ENCODE measurements around the gene DIDO1. TPM values are rescaled to one million over a fixed set of nuclear protein-coding genes. Genes with fewer than 3 reads are reported as not detected.
A peak's percentile ranks its signal among the peaks of the same experiment; 100 is the strongest.

The DIDO1 gene
- total RNA-seq, 3 donors from 2014 or later = 44.9 to 49.9 (median 47.4) TPM

DNA sequence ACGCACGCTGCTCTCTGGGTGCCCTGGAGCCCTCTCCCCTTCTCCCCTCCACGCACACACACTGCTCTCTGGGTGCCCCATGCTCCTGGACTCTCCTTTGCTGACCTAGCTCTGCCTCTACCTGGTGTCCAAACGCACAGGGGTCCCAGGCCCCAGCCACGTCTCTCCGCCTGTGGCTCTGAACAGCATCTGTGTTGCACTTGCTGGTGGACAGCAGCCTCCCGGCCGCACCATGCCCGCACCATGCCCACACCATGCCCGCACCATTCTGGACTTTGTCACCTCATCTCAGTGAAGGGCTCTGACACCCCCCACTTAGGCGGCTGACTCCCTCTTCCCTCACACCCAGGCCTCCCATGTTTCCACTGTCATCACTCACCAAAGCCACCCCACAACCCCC lies 86.5 kb downstream of the DIDO1 start:
- H3K27me3 Mint-ChIP-seq (ENCODE audit: low read depth) = peaks cover 2% of the 10 kb centered on the region
- ATAC-seq (no peak), DNase-seq (no peak)
- no peak overlapping the region for H3K4me3 Mint-ChIP-seq
- H3K4me1 Mint-ChIP-seq (ENCODE audit: low read depth) = no peaks in the 10 kb centered on the region
- H3K36me3 Mint-ChIP-seq (ENCODE audit: insufficient read depth) = no peaks in the 10 kb centered on the region
- H3K9me3 Mint-ChIP-seq = no peaks in the 10 kb centered on the region

DNA sequence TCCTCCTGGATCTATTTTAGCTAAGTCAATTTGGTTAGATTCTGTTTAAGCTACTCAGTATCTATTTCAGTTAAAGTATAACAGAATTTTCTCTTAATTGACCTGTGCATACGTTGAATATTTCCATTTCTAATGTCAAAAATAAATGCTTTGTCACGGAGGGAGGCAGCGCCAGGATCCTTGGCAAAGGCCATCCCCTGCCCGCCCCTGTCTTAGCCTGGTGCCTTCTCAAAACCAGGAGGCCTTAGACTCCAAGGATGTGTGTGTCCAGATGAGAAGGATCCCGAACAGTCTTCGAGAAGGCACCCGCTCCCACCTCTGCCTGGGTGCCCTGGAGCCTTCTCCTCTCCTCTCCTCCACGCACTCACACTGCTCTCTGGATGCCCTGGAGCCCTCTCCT lies 87.0 kb downstream of the DIDO1 start:
- no peaks in the 10 kb centered on the region for H3K36me3 Mint-ChIP-seq (ENCODE audit: insufficient read depth)
- DNase-seq (no peak), ATAC-seq (no peak)
- no peaks in the 10 kb centered on the region for H3K4me1 Mint-ChIP-seq (ENCODE audit: low read depth)
- no peak overlapping the region for H3K4me3 Mint-ChIP-seq
- H3K9me3 Mint-ChIP-seq = no peaks in the 10 kb centered on the region
- peaks cover 2% of the 10 kb centered on the region for H3K27me3 Mint-ChIP-seq (ENCODE audit: low read depth)

DNA sequence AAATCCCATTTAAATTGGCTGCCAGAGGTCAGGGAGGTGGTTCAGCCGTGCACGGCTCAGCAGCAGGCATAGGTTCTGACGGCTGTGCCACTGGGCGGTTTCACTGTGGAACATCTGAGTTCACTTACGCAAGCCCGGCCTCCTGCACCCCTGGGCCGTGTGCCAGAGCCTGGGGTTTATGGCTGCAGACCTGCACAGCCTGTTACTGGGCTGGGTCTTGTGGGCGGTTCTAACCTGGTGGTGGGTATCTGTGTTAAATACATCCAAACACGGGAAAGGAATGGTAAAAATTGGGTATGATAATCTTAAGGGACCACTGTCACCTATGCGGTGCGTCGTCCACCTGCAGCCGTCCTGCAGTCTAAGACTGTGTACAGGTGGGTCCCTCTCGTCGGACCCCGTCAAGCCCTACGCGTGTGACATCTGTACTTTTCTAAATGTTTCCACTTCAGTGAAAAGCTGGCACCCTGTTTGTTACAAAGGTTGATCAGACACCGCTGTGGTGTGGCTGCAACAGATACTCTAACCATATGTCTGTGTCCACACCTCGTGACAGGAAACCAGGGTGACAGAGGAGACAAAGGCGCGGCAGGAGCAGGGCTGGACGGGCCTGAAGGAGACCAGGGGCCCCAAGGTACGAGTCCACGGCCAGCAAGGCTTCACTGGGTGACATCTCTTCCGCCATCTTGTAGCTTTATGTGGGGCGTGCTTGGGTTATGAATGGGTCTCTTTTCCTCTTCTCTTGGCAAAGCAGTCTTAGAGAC lies 88.0 kb downstream of the DIDO1 start:
- DNase-seq (no peak), ATAC-seq (no peak)
- Mint-ChIP-seq H3K4me1 (ENCODE audit: low read depth) (no peaks in the 10 kb centered on the region), H3K4me3 (no peak overlapping the region), H3K27me3 (ENCODE audit: low read depth) (peaks cover 2% of the 10 kb centered on the region), H3K9me3 (no peaks in the 10 kb centered on the region), H3K36me3 (ENCODE audit: insufficient read depth) (no peaks in the 10 kb centered on the region)

DNA sequence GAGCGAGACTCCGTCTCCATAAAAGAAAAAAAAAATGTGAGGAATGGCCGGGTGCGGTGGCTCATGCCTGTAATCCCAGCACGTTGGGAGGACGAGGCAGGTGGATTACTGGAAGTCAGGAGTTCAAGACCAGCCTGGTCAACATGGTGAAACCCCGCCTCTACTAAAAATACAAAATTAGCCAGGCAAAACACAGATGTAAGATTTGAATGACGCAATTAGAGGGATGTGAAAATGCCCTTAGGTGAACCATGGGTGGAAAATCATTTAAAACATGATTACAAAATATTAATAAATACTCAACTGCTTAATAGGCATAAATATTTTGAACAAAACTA lies 88.5 kb downstream of the DIDO1 start:
- H3K27me3 Mint-ChIP-seq (ENCODE audit: low read depth) = peaks cover 2% of the 10 kb centered on the region
- no peak overlapping the region for H3K4me3 Mint-ChIP-seq
- ATAC-seq (no peak), DNase-seq (no peak)
- H3K9me3 Mint-ChIP-seq = no peaks in the 10 kb centered on the region
- no peaks in the 10 kb centered on the region for H3K36me3 Mint-ChIP-seq (ENCODE audit: insufficient read depth)
- H3K4me1 Mint-ChIP-seq (ENCODE audit: low read depth) = peaks cover 2% of the 10 kb centered on the region

DNA sequence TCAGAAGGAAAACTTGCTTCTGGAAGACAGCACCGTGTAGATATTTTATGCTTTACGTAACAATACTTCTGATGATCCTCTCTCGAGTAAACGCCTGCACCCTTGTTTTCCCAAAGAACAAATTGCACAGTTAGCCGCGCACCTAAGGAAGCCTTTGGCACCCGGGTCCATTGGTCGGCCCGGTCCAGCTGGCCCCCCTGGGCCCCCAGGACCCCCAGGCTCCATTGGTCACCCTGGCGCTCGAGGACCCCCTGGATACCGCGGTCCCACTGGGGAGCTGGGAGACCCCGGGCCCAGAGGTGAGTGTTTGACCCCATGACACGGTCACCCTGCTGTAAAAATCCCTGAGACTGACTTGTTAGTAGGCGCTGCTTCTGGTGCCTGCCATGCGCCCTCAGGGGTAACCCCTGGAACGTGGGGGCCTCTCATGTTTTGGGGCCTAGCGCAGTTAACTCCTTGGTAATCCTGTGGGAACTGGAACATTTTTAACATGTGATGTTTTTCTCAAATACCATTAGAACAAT lies 89.3 kb downstream of the DIDO1 start:
- Mint-ChIP-seq H3K36me3 (ENCODE audit: insufficient read depth) (no peaks in the 10 kb centered on the region), H3K9me3 (no peaks in the 10 kb centered on the region), H3K4me1 (ENCODE audit: low read depth) (peaks cover 7% of the 10 kb centered on the region), H3K4me3 (no peak overlapping the region), H3K27me3 (ENCODE audit: low read depth) (peaks cover 2% of the 10 kb centered on the region)
- DNase-seq (no peak), ATAC-seq (no peak)

- H3K9me3 Mint-ChIP-seq = no peaks in the 10 kb centered on the region
- H3K27me3 Mint-ChIP-seq (ENCODE audit: low read depth) = peaks cover 2% of the 10 kb centered on the region
- ATAC-seq = no peak
- peaks cover 10% of the 10 kb centered on the region for H3K4me1 Mint-ChIP-seq (ENCODE audit: low read depth)
- H3K36me3 Mint-ChIP-seq (ENCODE audit: insufficient read depth) = no peaks in the 10 kb centered on the region
- DNase-seq = no peak
- H3K4me3 Mint-ChIP-seq = no peak overlapping the region
These were observed 90.1 kb downstream of the DIDO1 start for GRCh38 chr20:62835931-62836861.

DNA sequence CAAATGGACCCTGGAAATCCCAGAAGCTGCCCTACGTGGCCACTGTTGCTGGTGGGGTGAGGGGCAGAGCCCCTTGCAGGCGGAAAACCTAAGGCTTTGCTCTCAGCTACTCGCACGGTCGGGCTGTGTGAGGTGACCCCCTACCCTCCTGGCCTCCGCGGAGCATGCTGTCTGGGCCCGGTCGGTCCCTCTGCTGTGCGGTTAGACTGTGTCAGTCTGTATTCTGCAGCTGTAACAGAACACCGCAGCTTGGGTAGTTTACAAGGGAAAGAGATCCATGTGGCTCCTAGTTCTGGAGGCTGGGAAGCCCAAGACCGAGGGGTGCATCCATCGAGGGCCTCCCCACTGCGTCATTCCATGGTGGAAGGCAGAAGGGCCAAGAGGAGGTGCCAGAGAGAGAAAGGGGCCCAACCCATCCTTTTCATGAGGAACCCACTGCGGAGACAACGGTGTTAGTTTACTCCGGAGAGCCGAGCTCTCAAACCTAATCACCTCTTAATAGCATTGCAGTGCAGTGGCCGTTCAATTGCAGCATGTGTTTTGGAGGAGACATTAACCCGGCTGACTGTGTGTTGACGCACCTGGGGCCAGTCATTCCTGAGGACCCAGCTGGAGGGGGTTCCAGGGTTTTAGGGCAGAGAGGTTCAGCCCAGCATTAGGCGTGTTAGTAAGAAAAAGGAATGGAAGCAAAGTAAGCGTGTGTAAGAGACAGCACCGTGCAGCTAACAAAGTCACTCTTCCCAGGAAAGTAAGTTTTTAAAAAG lies 91.2 kb downstream of the DIDO1 start:
- H3K4me3 Mint-ChIP-seq = no peak overlapping the region
- no peak for ATAC-seq

GRCh38 chr20:62832951-62833391 lies 93.3 kb downstream of the DIDO1 start:
- H3K4me1 Mint-ChIP-seq (ENCODE audit: low read depth) = peaks cover 10% of the 10 kb centered on the region
- DNase-seq = no peak
- no peak for ATAC-seq
- H3K4me3 Mint-ChIP-seq = no peak overlapping the region
- no peaks in the 10 kb centered on the region for H3K9me3 Mint-ChIP-seq
- peaks cover 2% of the 10 kb centered on the region for H3K27me3 Mint-ChIP-seq (ENCODE audit: low read depth)
- H3K36me3 Mint-ChIP-seq (ENCODE audit: insufficient read depth) = no peaks in the 10 kb centered on the region

More for the DNA sequence above, 91.2 kb downstream of the DIDO1 start:
- Mint-ChIP-seq H3K9me3 (no peaks in the 10 kb centered on the region), H3K4me1 (ENCODE audit: low read depth) (peaks cover 10% of the 10 kb centered on the region), H3K27me3 (ENCODE audit: low read depth) (peaks cover 2% of the 10 kb centered on the region), H3K36me3 (ENCODE audit: insufficient read depth) (no peaks in the 10 kb centered on the region)
- DNase-seq = no peak

DNA sequence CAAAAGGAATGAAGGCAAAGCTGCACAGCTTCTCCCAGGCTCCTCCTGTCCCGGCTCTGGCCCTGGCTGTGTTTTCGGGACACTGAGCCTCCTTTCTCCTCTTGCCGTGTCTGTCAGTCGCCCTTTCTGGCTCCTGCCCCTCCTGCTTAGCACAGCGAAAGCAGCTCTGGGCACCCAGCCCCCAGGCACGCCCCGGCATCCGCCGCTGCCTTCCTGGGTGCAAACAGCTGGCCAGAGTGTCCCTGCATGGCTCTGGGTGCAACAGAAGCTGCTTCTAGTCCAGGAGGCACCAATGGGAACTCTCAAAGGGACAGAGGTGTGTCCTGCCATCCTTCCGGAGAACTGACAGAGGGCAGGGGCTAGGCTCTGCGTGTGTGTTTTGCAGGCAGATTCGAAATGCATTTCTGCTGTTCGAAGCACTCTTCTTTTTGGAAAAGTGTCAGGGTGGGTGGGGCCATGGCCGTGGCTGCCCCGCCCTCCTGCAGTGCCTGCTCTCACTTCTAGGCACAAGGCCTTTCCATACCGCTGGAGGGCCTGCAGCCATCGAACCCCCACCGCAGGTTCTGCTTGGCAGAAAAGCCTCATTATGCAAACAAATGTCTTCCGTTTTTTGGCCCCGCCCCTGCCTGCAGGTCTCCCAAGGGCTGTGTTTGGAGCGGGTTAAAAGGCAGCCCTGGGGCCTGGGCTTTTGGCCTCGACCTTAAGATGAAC lies 93.9 kb downstream of the DIDO1 start:
- peaks cover 2% of the 10 kb centered on the region for H3K27me3 Mint-ChIP-seq (ENCODE audit: low read depth)
- H3K4me3 Mint-ChIP-seq = no peak overlapping the region
- no peaks in the 10 kb centered on the region for H3K36me3 Mint-ChIP-seq (ENCODE audit: insufficient read depth)
- H3K9me3 Mint-ChIP-seq = no peaks in the 10 kb centered on the region
- H3K4me1 Mint-ChIP-seq (ENCODE audit: low read depth) = peaks cover 10% of the 10 kb centered on the region
- ATAC-seq = peak in 1 of 2 donors; percentile 56
- DNase-seq = no peak

GRCh38 chr20:62831854-62832211 lies 94.5 kb downstream of the DIDO1 start:
- no peaks in the 10 kb centered on the region for H3K9me3 Mint-ChIP-seq
- no peak overlapping the region for H3K4me3 Mint-ChIP-seq
- no peaks in the 10 kb centered on the region for H3K27me3 Mint-ChIP-seq (ENCODE audit: low read depth)
- no peaks in the 10 kb centered on the region for H3K36me3 Mint-ChIP-seq (ENCODE audit: insufficient read depth)
- no peak for DNase-seq
- H3K4me1 Mint-ChIP-seq (ENCODE audit: low read depth) = peaks cover 10% of the 10 kb centered on the region
- no peak for ATAC-seq

- H3K27me3 Mint-ChIP-seq (ENCODE audit: low read depth) = no peaks in the 10 kb centered on the region
- ATAC-seq (no peak), DNase-seq (no peak)
These were observed 94.9 kb downstream of the DIDO1 start for GRCh38 chr20:62831361-62831788.

DNA sequence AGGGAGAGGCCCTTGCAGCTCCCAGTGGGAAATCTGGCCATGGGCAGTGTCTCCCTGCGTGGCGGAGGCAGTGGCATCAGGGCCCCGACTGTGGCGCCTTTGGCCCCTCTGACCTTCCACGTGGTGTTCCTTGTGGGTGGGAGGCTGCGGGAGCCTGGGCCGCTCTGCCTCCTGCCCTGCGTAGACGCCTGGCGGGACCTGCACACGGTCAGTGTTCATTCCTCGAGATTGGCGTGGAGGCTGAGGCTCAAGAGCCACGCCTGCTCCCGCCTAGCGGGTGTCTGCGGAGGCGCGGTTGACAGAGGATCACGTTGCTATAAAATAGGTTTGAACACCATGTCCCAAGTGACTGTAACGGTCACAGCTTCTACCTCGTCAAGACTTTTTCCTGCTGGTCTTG lies 95.5 kb downstream of the DIDO1 start:
- Mint-ChIP-seq H3K9me3 (no peaks in the 10 kb centered on the region), H3K36me3 (ENCODE audit: insufficient read depth) (no peaks in the 10 kb centered on the region), H3K27me3 (ENCODE audit: low read depth) (no peaks in the 10 kb centered on the region), H3K4me1 (ENCODE audit: low read depth) (peaks cover 10% of the 10 kb centered on the region), H3K4me3 (no peak overlapping the region)
- DNase-seq = no peak
- no peak for ATAC-seq

More at GRCh38 chr20:62831361-62831788, 94.9 kb downstream of the DIDO1 start:
- Mint-ChIP-seq H3K4me1 (ENCODE audit: low read depth) (peaks cover 10% of the 10 kb centered on the region), H3K4me3 (no peak overlapping the region), H3K36me3 (ENCODE audit: insufficient read depth) (no peaks in the 10 kb centered on the region), H3K9me3 (no peaks in the 10 kb centered on the region)

DNA sequence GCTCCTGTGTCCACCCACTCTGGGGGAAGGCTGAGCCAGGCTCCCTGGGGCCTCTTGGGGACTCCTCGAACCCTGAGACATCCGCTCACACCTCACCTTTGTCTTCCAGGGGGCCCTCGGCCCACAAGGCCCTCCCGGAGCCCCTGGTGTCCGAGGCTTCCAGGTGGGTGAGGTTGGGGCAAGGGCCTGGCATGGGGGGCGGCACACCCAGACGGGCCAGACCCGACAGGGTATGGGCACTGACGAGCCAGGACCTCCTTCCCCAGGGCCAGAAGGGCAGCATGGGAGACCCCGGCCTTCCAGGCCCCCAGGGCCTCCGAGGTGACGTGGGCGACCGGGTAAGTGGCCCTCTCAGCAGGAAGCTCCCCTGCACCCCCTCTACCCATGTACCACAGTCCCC lies 96.1 kb downstream of the DIDO1 start:
- H3K9me3 Mint-ChIP-seq = no peaks in the 10 kb centered on the region
- H3K27me3 Mint-ChIP-seq (ENCODE audit: low read depth) = no peaks in the 10 kb centered on the region

More for the DNA sequence above, 96.1 kb downstream of the DIDO1 start:
- H3K4me1 Mint-ChIP-seq (ENCODE audit: low read depth) = peaks cover 10% of the 10 kb centered on the region
- no peak overlapping the region for H3K4me3 Mint-ChIP-seq
- no peaks in the 10 kb centered on the region for H3K36me3 Mint-ChIP-seq (ENCODE audit: insufficient read depth)
- DNase-seq (no peak), ATAC-seq (no peak)

All from activated T-cell treated with anti-CD3 and anti-CD28 coated beads, Interleukin-2, amount 50 U/mL, for 4 hours (primary cell).